Adrenal gland (tissue), 5 donors: Measurements from ENCODE around the gene CFAP74.

Source experiments
- POLR2A ChIP-seq, 2 donors: fragments of 450-650 bp; IDR thresholded peaks; one replicate each; pipeline ENCODE4 v1.6.1; 2017; ENCODE audit warnings: antibody characterized with exemption in 2 of 2, mild to moderate bottlenecking in 2 of 2, moderate library complexity in 1 of 2
- TF ChIP-seq, protein P1 (sequence below), 6 experiments: fragments of 450-650 bp in 4 of 6; fragments of 200-600 bp in 2 of 6; sonication (generic) in 1 of 6; IDR thresholded peaks; 1 replicate in 5 of 6; 2 replicates in 1 of 6; pipeline versions ENCODE4 v1.5.1 to v1.8.0; 2016 to 2021; ENCODE audit warnings: antibody characterized with exemption in 6 of 6, mild to moderate bottlenecking in 2 of 6, moderate library complexity in 1 of 6
- donor health status: DM: no; HTN: no; CAD: no.

DNA sequence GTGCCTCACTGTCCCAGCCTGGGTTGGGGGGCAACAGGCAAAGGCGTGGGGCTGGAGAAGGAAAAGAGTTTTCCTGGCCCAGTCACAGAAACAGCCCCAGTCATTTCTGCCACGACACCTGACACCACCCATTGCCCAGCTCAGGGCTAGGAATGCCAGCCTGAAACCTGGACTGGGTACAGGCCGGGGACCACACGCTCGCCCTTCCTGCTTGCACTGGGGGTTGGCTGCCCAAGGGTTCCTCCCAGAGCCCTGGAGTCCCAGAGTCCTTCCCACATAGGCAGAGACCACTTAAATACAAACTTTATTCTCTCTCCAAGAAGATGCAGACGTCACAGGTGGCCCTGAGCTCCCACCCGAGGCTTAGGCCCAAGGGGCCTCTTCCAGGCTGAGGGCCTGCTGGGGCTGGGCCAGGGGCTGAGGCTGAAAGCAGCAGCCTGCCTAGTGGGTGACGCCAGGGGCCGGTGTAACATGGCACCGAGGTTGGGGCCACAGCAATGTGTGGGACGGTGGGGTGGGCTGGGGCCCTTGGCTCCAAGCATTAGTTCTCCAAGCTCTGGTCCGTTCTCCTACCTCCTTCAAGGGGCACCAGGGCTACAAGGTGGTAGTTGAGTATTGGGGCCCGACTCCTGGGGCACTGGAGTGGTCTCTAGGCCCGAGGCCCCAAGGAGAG lies 86.1 kb downstream of the CFAP74 start:
- TF ChIP-seq, protein P1, sequence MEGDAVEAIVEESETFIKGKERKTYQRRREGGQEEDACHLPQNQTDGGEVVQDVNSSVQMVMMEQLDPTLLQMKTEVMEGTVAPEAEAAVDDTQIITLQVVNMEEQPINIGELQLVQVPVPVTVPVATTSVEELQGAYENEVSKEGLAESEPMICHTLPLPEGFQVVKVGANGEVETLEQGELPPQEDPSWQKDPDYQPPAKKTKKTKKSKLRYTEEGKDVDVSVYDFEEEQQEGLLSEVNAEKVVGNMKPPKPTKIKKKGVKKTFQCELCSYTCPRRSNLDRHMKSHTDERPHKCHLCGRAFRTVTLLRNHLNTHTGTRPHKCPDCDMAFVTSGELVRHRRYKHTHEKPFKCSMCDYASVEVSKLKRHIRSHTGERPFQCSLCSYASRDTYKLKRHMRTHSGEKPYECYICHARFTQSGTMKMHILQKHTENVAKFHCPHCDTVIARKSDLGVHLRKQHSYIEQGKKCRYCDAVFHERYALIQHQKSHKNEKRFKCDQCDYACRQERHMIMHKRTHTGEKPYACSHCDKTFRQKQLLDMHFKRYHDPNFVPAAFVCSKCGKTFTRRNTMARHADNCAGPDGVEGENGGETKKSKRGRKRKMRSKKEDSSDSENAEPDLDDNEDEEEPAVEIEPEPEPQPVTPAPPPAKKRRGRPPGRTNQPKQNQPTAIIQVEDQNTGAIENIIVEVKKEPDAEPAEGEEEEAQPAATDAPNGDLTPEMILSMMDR (IDR thresholded peaks at IDR 0.05) = no peak
- TF ChIP-seq POLR2A (IDR thresholded peaks at IDR 0.05) = no peak
